Measurements from ENCODE around the gene FGD3.

The FGD3 gene

GRCh38 chr9:93052791-93053540, 105.6 kb downstream of the FGD3 start:
- no peak for DNase-seq (ENCODE audit: low spot score)

GRCh38 chr9:93053781-93054331, 106.5 kb downstream of the FGD3 start:
- no peak for DNase-seq (ENCODE audit: low spot score)

DNA sequence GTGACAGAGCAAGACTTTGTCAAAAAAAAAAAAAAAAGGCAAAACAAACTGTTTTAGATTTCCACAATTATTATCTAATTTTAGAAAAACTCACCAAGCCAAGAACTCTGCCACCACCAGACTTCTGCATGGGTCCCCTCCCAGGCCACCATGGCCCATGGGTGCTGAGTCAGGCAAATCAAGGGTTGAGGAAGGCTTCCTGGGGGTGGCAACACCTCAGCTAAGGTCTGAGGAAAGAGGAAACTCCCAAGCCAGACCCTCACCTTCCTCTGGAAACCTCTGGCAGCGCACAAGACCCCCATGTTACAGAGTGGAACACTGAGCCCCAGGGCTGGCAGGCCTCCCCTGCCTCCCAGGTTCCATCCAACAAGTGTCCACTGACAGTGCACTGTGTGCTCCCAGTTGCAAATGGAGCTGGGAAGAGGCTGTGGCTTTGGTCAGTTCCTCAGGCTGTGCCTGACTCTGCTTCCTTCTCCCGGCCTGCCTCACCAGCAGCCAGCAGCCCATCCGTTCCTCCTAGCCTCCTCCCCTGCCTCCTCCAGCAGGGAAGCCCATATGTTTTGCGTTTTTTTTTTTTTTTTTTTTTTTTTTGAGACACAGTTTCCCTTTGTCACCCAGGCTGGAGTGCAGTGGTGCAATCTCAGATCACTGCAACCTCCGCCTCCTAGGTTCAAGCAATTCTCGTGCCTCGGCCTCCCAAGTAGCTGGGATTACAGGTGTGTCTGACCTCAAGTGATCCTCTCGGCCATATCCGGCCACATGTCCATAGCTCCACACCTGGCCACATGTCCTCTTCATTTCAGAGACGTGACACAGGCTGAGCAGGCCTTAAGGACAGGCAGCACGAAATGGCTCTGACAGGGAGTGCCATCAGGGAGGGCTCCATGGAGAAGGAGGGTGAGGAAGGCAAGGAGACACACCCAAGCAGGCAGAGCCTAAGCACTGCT, 107.7 kb downstream of the FGD3 start:
- no peak for DNase-seq (ENCODE audit: low spot score)

DNA sequence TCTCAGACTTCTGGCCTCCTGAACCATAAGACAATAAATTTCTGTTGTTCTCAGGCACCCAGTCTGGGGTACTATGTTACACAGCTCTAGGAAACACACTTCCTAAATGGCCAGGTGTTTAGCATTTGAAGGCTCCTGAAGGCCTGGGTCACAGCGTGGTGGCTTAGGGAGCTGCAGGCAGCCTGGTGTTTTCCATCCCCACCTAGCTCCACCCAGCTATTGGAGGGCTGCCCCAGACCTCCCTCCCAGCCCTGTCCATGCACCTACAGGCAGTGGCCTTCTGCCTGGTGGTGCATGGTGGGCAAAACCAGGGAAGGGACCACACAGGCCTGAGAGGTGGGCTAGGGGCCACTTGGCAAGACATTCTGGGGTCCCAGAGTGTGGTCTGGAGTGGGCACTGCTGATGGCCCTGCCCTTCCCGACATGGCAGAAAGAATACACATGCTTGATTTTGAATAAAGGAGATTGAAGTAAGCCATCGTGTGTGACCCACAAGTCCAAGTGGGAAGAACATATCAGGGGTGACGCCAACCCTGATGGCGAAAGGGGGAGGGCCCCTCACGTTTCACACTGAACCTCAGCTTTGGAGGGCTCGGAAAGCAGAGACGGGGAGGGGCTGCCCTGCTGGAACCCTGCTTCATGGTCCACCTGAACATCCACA, 109.8 kb downstream of the FGD3 start:
- DNase-seq (ENCODE audit: low spot score), result no peak

DNA sequence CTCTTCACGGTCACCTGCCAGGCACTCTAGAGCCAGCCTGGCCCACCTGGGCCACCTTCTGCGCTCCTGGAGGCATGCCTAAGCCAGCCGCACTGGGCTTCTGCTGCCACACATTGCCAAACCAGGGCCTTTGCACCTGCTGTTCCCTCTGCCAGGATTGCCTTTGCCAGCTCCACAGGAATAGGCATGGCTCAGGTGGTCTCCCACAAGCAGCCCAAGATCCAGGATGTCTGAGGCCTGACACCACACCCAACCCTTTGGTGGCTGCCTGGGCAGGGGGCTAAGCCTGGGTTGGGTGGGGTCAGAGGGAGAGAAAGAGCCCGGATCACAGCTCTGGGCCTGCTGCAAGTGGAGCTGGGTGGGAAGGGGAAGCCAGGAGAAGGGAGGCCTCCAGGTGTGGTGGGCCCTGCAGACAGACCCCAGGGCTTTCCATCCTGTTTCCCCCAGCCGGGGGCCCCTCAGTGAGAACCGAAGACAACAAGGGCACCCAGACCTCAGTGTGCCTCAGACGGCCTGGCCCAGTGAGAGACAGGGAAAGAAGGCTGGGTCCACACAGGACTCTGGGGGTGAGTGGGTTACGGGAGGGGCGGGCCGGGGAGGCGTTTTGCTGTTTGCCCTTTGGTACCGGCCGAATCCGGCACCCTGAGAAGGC, 110.5 kb downstream of the FGD3 start:
- no peak for DNase-seq (ENCODE audit: low spot score)

- peak; percentile 98 for DNase-seq (ENCODE audit: low spot score)
These were observed 111.2 kb downstream of the FGD3 start, which contains the start of gene SUSD3 for GRCh38 chr9:93058355-93059010. SUSD3 (plus strand) TSS chr9:93058701; CDS start chr9:93058743, 42 bp downstream.

- no peak for DNase-seq (ENCODE audit: low spot score)
These were observed 111.8 kb downstream of the FGD3 start for GRCh38 chr9:93059011-93059714.

- no peak for DNase-seq (ENCODE audit: low spot score)
These were observed 112.6 kb downstream of the FGD3 start for GRCh38 chr9:93059715-93060578.

DNA sequence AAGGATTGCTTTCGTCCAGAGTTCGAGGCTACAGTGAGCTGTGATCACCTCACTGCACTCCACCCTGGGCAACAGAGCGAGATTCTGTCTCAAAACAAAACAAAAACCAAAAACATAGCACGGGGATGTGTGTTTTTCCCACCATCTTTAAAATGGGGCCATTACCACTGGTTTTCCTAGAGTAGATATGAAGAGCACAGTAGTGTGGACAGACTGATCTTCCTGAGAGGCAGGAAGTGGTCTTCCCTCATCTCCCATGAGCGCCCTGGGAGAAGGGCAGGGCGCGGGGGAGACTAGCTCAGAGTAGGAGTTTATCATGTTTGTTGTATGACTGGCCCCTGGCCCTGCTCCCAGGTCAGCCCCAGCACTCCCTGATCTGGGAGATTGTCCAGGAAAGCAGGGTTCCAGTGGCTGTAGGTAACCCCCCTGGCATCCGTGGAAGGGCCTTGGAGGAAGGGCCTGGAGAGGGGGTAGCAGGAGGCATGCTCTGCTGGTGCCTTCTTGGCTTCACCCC, 113.5 kb downstream of the FGD3 start:
- DNase-seq (ENCODE audit: low spot score), result no peak

- no peak for DNase-seq (ENCODE audit: low spot score)
These were observed 114.0 kb downstream of the FGD3 start for GRCh38 chr9:93061260-93061751.

DNA sequence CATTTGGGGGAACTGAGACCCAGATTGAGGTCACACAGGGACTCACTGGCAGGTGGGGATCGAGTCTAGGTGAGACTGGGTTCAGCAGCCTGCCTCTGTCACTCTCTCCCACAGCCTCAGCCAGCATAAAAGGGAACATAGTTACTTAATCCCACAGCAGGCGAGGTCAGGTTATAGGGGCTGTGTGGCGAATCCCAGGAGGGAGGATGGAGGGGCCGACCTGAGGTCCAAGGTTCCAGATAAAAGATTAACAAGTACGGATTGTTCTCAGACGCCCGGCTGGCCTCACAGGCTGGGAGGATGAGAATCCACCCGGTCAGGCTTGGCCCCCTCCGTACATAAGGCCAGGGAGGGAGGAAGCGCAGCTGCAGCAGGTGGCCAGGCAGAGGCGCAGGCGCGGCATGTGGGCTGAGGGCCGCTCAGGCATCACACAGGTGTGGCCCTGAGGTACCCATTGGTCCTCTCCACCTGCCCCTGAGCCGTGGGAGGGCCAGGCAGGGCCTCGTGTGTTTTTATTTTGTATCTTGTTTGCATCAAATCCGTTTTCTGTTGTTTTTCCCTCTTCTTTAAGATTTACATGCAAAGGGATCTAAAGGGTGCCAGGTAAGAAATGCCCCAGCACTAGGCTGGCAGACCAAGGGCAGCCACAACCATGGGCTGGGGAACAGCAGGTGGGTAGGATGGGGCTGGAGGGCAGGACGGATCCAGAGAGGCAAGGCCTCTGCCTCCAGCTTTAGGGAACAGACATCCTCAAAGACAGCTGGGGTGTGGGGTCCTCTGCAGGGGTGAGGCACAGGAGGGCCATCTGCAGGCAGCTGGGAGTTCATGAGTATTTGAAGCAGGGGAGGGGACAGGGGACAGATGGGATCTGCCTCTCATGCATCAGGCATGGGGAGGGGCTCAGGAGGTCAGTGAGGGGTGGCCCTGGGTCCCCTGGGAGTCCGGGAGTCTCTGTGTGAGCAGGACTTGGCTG, 114.8 kb downstream of the FGD3 start:
- peak; percentile 54 for DNase-seq (ENCODE audit: low spot score)

DNA sequence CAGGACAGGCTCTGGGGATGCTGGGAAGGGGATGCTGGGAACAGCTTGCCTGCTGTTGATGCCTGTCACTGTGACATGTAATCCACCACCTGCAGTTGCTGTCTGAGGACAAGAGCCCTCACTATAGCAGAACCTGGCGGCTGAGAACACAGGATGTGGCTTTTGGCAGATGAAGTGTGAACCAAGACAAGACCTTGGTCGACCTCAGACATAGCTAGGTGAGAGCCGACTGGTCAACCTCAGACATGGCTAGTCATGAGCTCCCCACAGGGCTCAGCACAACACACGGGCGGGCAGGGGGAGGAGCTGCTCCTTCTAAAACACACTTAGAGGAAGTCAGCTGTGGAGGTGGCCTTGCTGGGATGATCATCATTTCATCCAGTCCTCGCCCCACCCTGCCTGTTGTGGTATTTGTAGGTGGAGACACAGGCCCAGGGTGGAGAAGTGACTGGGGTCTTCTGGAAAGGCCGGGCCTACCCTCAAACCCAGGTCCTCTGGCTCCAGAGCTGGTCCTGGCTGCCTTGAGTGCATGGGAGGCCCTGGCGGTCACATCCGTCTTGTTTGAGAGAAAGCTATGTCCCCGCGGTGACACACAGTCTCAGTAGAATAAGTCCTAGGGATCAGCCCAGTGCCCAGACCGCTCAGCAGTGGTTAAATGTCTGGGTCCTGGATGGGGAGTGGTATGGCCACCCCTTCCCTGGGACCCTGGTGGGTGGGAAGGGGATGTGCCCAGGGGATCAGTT, 117.2 kb downstream of the FGD3 start:
- no peak for DNase-seq (ENCODE audit: low spot score)

DNA sequence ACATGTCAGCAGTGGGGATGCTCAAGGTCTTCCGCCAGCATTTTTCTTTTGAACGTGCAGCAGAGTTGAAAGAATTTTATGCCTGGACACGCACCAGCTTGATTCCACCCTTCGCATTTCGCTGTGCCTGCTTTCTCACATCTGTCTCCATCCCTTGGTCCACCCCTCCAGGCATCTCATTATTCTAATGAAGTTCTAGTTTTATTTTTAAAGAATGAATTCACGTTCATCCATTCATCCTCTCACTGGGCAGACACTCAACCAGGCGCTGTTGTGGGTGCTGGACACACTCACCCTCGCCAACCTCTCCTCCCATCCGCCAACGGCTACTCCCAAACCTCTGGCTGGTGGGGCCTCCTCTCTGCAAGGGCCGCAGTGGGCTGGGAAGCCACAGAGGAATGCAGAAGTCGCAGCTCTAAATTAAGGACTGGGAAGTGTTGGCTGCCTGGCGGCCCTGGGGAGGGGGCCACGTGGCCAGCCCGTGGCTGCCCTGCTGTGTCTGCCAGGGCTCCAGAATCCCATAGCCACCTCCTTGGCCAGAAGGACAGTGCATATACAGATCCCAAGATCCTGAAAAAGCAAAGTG, 117.9 kb downstream of the FGD3 start:
- DNase-seq (ENCODE audit: low spot score), result no peak

DNA sequence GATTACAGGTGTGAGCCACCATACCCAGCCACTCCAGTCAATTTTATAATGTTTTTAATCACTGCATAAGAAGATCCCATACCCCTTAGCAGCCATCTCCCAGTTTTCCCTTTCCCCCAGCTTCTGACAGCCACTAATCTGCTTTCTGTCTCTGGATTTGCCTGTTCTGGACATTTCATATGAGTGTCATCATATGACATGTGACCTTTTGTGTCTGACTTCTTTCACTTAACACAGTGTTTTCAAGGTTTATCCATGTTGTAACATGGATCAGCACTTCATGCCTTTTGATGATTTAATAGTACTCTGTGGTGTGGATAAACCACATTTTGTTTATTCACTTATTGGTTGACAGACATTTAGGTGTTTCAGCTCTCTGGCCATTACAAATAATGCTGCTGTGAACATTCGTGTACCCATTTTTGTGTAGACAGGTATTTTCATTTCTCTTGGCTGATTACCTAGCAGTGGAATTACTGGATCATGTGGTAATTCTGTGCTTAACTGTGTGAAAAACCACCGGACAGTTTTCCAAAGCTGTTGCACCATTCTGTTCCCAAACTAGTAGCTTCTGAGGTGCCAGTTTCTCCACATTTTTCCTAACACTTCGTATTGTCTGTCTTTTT, 119.8 kb downstream of the FGD3 start:
- no peak for DNase-seq (ENCODE audit: low spot score)

DNA sequence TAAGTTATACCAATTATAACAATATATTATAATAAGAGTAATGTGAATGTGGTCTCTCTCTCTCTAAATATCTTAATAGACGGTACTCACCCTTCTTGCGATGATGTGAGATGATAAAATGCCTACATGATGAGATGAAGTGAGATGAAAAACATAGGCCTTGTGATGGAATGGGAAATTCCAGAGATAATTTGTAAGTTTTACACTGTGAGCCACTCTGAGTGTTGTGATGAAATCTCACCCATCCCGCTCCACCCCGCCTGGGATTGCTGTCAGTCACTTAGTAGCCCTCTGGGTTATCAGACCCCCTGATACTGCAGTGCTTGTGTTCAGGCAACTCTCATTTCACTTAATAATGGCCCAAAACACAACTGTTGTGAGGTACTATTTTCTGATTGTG, 121.6 kb downstream of the FGD3 start:
- no peak for DNase-seq (ENCODE audit: low spot score)

- DNase-seq (ENCODE audit: low spot score), result peak; percentile 77
These were observed 124.1 kb downstream of the FGD3 start for GRCh38 chr9:93071464-93071863.
